Liver (tissue), 9 donors: ENCODE results near the gene ATG2A. TPM values are rescaled to one million over a fixed set of nuclear protein-coding genes. Genes with fewer than 3 reads are reported as not detected.

ENCODE experiments used
- DNase-seq: peaks from one replicate; pipeline ENCODE4 v3.0.0-alpha.2; 2017; ENCODE audit warnings: low spot score
- H3K27ac ChIP-seq, 2 donors: one replicate each; pipeline ENCODE4 v1.7.0; 2013; ENCODE audit warnings: inconsistent platforms in 2 of 2, low read length in 2 of 2, control low read depth in 1 of 2, low read depth in 1 of 2, mild to moderate bottlenecking in 1 of 2
- H3K27me3 ChIP-seq, 4 donors: one replicate each; pipeline versions ENCODE4 v1.6.1 to v1.7.0; 2013; ENCODE audit warnings: low read length in 3 of 4, inconsistent platforms in 1 of 4, mild to moderate bottlenecking in 1 of 4, moderate library complexity in 1 of 4; ENCODE audit not compliant: control insufficient read depth in 4 of 4, insufficient read depth in 4 of 4
- H3K36me3 ChIP-seq, 4 donors: one replicate each; pipeline versions ENCODE4 v1.6.1 to v1.7.0; 2013; ENCODE audit warnings: low read length in 3 of 4, mild to moderate bottlenecking in 3 of 4, low read depth in 1 of 4, moderate library complexity in 1 of 4; ENCODE audit not compliant: control insufficient read depth in 4 of 4, insufficient read depth in 3 of 4
- H3K4me1 ChIP-seq, 4 donors: one replicate each; pipeline versions ENCODE4 v1.6.1 to v1.7.0; 2013; ENCODE audit warnings: low read length in 3 of 4, mild to moderate bottlenecking in 3 of 4, moderate library complexity in 1 of 4; ENCODE audit not compliant: control insufficient read depth in 4 of 4, insufficient read depth in 4 of 4
- H3K4me3 ChIP-seq, 3 donors: one replicate each; pipeline versions ENCODE4 v1.6.1 to v1.7.0; 2013; ENCODE audit warnings: low read length in 3 of 3, control low read depth in 1 of 3, low read depth in 1 of 3, mild to moderate bottlenecking in 1 of 3
- H3K9ac ChIP-seq, 2 donors: one replicate each; pipeline ENCODE4 v1.7.0; 2013; ENCODE audit warnings: low read length in 2 of 2, mild to moderate bottlenecking in 2 of 2, moderate library complexity in 2 of 2, control low read depth in 1 of 2, low read depth in 1 of 2
- H3K9me3 ChIP-seq, 4 donors: one replicate each; pipeline versions ENCODE4 v1.6.1 to v1.7.0; 2013; ENCODE audit warnings: low read length in 3 of 4; ENCODE audit not compliant: control insufficient read depth in 4 of 4
- CTCF ChIP-seq: fragments of 150-350 bp; IDR thresholded peaks from 2 replicates; pipeline ENCODE4 v1.5.1; 2017; ENCODE audit warnings: improper control_type of control experiment, low read depth, low read length; ENCODE audit not compliant: missing input control
- EGR1 ChIP-seq, 2 donors: IDR thresholded peaks; 2 replicates each; pipeline ENCODE4 v1.6.1; 2016 to 2018; ENCODE audit warnings: antibody characterized with exemption in 2 of 2, low read depth in 2 of 2
- FOXA1 ChIP-seq: IDR thresholded peaks from 2 replicates; pipeline ENCODE4 v1.6.1; 2016; ENCODE audit warnings: antibody characterized with exemption
- FOXA2 ChIP-seq: IDR thresholded peaks from 2 replicates; pipeline ENCODE4 v1.6.1; 2016; ENCODE audit warnings: antibody characterized with exemption
- GABPA ChIP-seq, 2 donors: IDR thresholded peaks in 1 of 2; conservative IDR thresholded peaks in 1 of 2; 2 replicates each; pipeline ENCODE4 v1.6.1; 2016; ENCODE audit warnings: antibody characterized with exemption in 2 of 2, mild to moderate bottlenecking in 1 of 2, moderate library complexity in 1 of 2
- HNF4A ChIP-seq, 2 donors: conservative IDR thresholded peaks; 2 replicates each; pipeline ENCODE4 v1.6.1; 2016; ENCODE audit warnings: antibody characterized with exemption in 2 of 2, mild to moderate bottlenecking in 2 of 2
- HNF4G ChIP-seq: IDR thresholded peaks from 2 replicates; pipeline ENCODE4 v1.6.1; 2016; ENCODE audit warnings: antibody characterized with exemption
- JUND ChIP-seq, 2 donors: IDR thresholded peaks; 2 replicates each; pipeline ENCODE4 v1.6.1; 2016; ENCODE audit warnings: antibody characterized with exemption in 2 of 2
- MAX ChIP-seq: IDR thresholded peaks from 2 replicates; pipeline ENCODE4 v1.6.1; 2016; ENCODE audit warnings: antibody characterized with exemption
- NR2F2 ChIP-seq: IDR thresholded peaks from 2 replicates; pipeline ENCODE4 v1.6.1; 2016; ENCODE audit warnings: antibody characterized with exemption
- RAD21 ChIP-seq, 2 donors: IDR thresholded peaks; 2 replicates each; pipeline ENCODE4 v1.6.1; 2016; ENCODE audit warnings: antibody characterized with exemption in 2 of 2, mild to moderate bottlenecking in 2 of 2
- REST ChIP-seq: IDR thresholded peaks from 2 replicates; pipeline ENCODE4 v1.6.1; 2016; ENCODE audit warnings: antibody characterized with exemption, mild to moderate bottlenecking
- RXRA ChIP-seq, 2 donors: IDR thresholded peaks; 2 replicates each; pipeline ENCODE4 v1.6.1; 2017 to 2018; ENCODE audit warnings: antibody characterized with exemption in 2 of 2, mild to moderate bottlenecking in 1 of 2
- SP1 ChIP-seq: IDR thresholded peaks from 2 replicates; pipeline ENCODE4 v1.6.1; 2018; ENCODE audit warnings: antibody characterized with exemption, mild to moderate bottlenecking
- TAF1 ChIP-seq: conservative IDR thresholded peaks from 2 replicates; pipeline ENCODE4 v1.6.1; 2016; ENCODE audit warnings: antibody characterized with exemption, mild to moderate bottlenecking
- YY1 ChIP-seq: IDR thresholded peaks from 2 replicates; pipeline ENCODE4 v1.6.1; 2016; ENCODE audit warnings: antibody characterized with exemption, mild to moderate bottlenecking
- WGBS: extraction: QIAGEN DNeasy Blood & Tissue Kit; methylation state at CpG from one replicate; pipeline ENCODE4 v1.1.7; 2013; 5-methylcytosine and 5-hydroxymethylcytosine counted together
- polyA plus RNA-seq, 2 donors: library from polyadenylated mRNA; stranded (reverse) in 1 of 2; unstranded in 1 of 2; fragments of 200-250 nt in 1 of 2; fragments of >200 nt in 1 of 2; fragmentation: Nextera tagmentation in 1 of 2; extraction: Ambion mirVana in 1 of 2; gene quantifications; one replicate each; pipeline versions ENCODE4 v1.2.1 to v1.2.3, GENCODE V29; 2013 to 2015
- total RNA-seq, 2 donors: library from RNA; depleted of rRNA; stranded (reverse); fragments of >200 nt; gene quantifications; one replicate each; pipeline ENCODE4 v1.2.3, GENCODE V29; 2014
- TF ChIP-seq, protein P1 (sequence below): IDR thresholded peaks from 2 replicates; pipeline ENCODE4 v1.6.1; 2016; ENCODE audit warnings: antibody characterized with exemption
- TF ChIP-seq, protein P2 (sequence below): IDR thresholded peaks from 2 replicates; pipeline ENCODE4 v1.6.1; 2016; ENCODE audit warnings: antibody characterized with exemption
- donor health status: healthy.
- donor health status: healthy.
- donor health status: healthy.
- donor health status: healthy.
- donor health status: healthy.

ATG2A gene
- total and polyA plus RNA-seq, 4 donors = 15.6 to 34.1 (median 23.0) TPM

- Histone ChIP-seq H3K36me3 (no peaks in the 10 kb centered on the region), H3K4me3 (no peak overlapping the region), H3K9ac (peak overlapping the region in 1 of 2 donors; percentile 14)
Measured at GRCh38 chr11:64871492-64871891, 45.5 kb downstream of the ATG2A start.

DNA sequence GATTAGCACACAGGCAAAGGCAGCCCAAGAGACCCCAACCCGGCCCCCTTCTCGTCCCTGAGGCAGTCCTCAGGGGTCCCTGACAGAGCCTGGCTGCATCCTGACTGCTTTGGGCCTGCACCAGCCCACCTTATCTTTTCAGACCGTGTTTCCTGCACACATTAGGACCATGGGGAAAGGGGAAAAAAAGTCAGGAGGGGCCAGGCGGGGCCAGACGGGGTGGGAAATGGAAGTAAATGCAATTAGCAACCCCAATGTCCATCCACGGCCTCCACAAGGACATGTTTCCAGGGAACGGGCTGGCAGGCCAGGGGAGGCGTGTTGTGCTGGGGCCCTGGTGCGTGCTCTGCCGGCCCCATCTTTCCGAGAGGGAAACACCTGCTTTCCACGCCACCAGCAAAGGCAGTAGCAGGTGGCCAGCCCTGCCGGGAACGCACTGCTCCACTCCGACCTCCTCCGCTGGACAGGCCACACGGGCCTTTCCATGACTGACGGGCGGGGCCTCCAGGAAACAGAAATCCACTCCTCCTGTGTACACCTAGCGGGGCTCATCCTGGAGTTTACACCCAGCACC is 46.0 kb downstream of the ATG2A start:
- WGBS = 66% methylated on average over 20 of the region's 20 CpGs
- no peaks in the 10 kb centered on the region for H3K27me3 ChIP-seq
- no peak for DNase-seq
- no peak overlapping the region for H3K4me3 ChIP-seq
- H3K9ac ChIP-seq = peak overlapping the region in 1 of 2 donors; percentile 14
- H3K9me3 ChIP-seq = no peaks in the 10 kb centered on the region
- TF ChIP-seq RXRA (IDR thresholded peaks at IDR 0.05) (no peak), HNF4A (conservative IDR thresholded peaks at IDR 0.05) (no peak), REST (no peak), TAF1 (no peak), JUND (IDR thresholded peaks at IDR 0.05) (no peak), SP1 (no peak), RAD21 (IDR thresholded peaks at IDR 0.05) (no peak), GABPA (IDR thresholded peaks at IDR 0.05 in 1 of 2, conservative IDR thresholded peaks at IDR 0.05 in 1 of 2) (no peak), YY1 (no peak), FOXA1 (no peak), CTCF (no peak), HNF4G (no peak), MAX (no peak), FOXA2 (no peak), NR2F2 (no peak), EGR1 (IDR thresholded peaks at IDR 0.05; ENCODE audit: low read depth in 2 of 2) (no peak)
- TF ChIP-seq, protein P1, sequence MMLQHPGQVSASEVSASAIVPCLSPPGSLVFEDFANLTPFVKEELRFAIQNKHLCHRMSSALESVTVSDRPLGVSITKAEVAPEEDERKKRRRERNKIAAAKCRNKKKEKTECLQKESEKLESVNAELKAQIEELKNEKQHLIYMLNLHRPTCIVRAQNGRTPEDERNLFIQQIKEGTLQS = no peak
- TF ChIP-seq, protein P2, sequence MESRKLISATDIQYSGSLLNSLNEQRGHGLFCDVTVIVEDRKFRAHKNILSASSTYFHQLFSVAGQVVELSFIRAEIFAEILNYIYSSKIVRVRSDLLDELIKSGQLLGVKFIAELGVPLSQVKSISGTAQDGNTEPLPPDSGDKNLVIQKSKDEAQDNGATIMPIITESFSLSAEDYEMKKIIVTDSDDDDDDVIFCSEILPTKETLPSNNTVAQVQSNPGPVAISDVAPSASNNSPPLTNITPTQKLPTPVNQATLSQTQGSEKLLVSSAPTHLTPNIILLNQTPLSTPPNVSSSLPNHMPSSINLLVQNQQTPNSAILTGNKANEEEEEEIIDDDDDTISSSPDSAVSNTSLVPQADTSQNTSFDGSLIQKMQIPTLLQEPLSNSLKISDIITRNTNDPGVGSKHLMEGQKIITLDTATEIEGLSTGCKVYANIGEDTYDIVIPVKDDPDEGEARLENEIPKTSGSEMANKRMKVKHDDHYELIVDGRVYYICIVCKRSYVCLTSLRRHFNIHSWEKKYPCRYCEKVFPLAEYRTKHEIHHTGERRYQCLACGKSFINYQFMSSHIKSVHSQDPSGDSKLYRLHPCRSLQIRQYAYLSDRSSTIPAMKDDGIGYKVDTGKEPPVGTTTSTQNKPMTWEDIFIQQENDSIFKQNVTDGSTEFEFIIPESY = no peak
- peak overlapping the region; percentile 39 to 75 for H3K27ac ChIP-seq
- peaks cover 24 to 70% (median 61%) of the 10 kb centered on the region in 4 donors for H3K4me1 ChIP-seq
- no peaks in the 10 kb centered on the region for H3K36me3 ChIP-seq

More at GRCh38 chr11:64871492-64871891, 45.5 kb downstream of the ATG2A start:
- peaks cover 24 to 75% (median 66%) of the 10 kb centered on the region in 4 donors for H3K4me1 ChIP-seq
- no peaks in the 10 kb centered on the region for H3K9me3 ChIP-seq
- 70% methylated on average over 3 of the region's 3 CpGs for WGBS
- TF ChIP-seq HNF4G (no peak), GABPA (IDR thresholded peaks at IDR 0.05 in 1 of 2, conservative IDR thresholded peaks at IDR 0.05 in 1 of 2) (no peak), FOXA1 (no peak), FOXA2 (no peak)
- H3K27ac ChIP-seq = peak overlapping the region; percentile 39 to 75
- no peaks in the 10 kb centered on the region for H3K27me3 ChIP-seq
- DNase-seq = no peak
